Activated CD8-positive, alpha-beta memory T cell treated with anti-CD3 and anti-CD28 coated beads, Interleukin-2, amount 50 U/mL, for 48 hours (primary cell): ENCODE results near the gene IGFLR1.
"Not testable (repeated sequence)": the region's sequence is repeated elsewhere in the genome, so short reads cannot be mapped to it uniquely, and the experiment has no call there.

Source experiments
- DNase-seq: peaks from one replicate; pipeline ENCODE4 v3.0.0-alpha.2; 2020

IGFLR1 gene

GRCh38 chr19:35739275-35740107 lies 2.8 kb downstream of the IGFLR1 start:
- no peak for DNase-seq

GRCh38 chr19:35738887-35739229 lies 3.4 kb downstream of the IGFLR1 start:
- DNase-seq = no peak

- no peak for DNase-seq
These were observed 4.0 kb downstream of the IGFLR1 start for GRCh38 chr19:35738021-35738886.

- DNase-seq = no peak
These were observed 5.1 kb downstream of the IGFLR1 start for GRCh38 chr19:35736913-35737886.

GRCh38 chr19:35734889-35735288 lies 7.4 kb downstream of the IGFLR1 start:
- DNase-seq = no peak

GRCh38 chr19:35734273-35734672 lies 8.0 kb downstream of the IGFLR1 start:
- no peak for DNase-seq

GRCh38 chr19:35733180-35734125 lies 8.8 kb downstream of the IGFLR1 start:
- no peak for DNase-seq

GRCh38 chr19:35732540-35733179 lies 9.6 kb downstream of the IGFLR1 start:
- DNase-seq = no peak

GRCh38 chr19:35731779-35732405 lies 10.4 kb downstream of the IGFLR1 start:
- no peak for DNase-seq

- DNase-seq = no peak
These were observed 10.9 kb downstream of the IGFLR1 start for GRCh38 chr19:35731353-35731752.

- DNase-seq = no peak
These were observed 11.9 kb downstream of the IGFLR1 start for GRCh38 chr19:35730326-35730725.

- DNase-seq = no peak
These were observed 12.5 kb downstream of the IGFLR1 start for GRCh38 chr19:35729763-35730162.

- no peak for DNase-seq
These were observed 13.2 kb downstream of the IGFLR1 start for GRCh38 chr19:35729021-35729420.

- no peak for DNase-seq
These were observed 14.1 kb downstream of the IGFLR1 start for GRCh38 chr19:35727956-35728706.

GRCh38 chr19:35727053-35727955 lies 14.9 kb downstream of the IGFLR1 start:
- no peak for DNase-seq

GRCh38 chr19:35725216-35725861 lies 16.9 kb downstream of the IGFLR1 start:
- DNase-seq = no peak

- DNase-seq = no peak
These were observed 17.7 kb downstream of the IGFLR1 start for GRCh38 chr19:35724560-35724959.

GRCh38 chr19:35724132-35724531 lies 18.1 kb downstream of the IGFLR1 start:
- DNase-seq = not testable (repeated sequence)
